CD4-positive, alpha-beta T cell treated with Interleukin-12 subunit alpha and Interleukin-12 subunit beta, for 1 hour (primary cell): ENCODE measurements around the gene TAS2R14.

Source experiments
- DNase-seq: peaks from one replicate; pipeline ENCODE4 v3.0.0-alpha.2; 2020

The TAS2R14 gene

GRCh38 chr12:10904686-10905085 lies 34.4 kb downstream of the TAS2R14 start:
- DNase-seq = no peak

- no peak for DNase-seq
These were observed 37.6 kb downstream of the TAS2R14 start for GRCh38 chr12:10901427-10901826.

GRCh38 chr12:10900972-10901371 lies 38.1 kb downstream of the TAS2R14 start:
- no peak for DNase-seq

GRCh38 chr12:10900530-10900929 lies 38.5 kb downstream of the TAS2R14 start:
- no peak for DNase-seq

GRCh38 chr12:10896854-10897253 lies 42.2 kb downstream of the TAS2R14 start:
- no peak for DNase-seq

- DNase-seq = no peak
These were observed 47.1 kb downstream of the TAS2R14 start for GRCh38 chr12:10891937-10892336.

- DNase-seq = no peak
These were observed 49.8 kb downstream of the TAS2R14 start for GRCh38 chr12:10889226-10889625.
